Measurements from ENCODE around the gene TRIM16.
"Not testable (repeated sequence)": the region's sequence is repeated elsewhere in the genome, so short reads cannot be mapped to it uniquely, and the experiment has no call there.

- TF ChIP-seq EZH2 (optimal IDR thresholded peaks at IDR 0.05; ENCODE audit: low read depth, low read length); EZH2phosphoT487 (IDR thresholded peaks at IDR 0.05; ENCODE audit: low read length): not testable (repeated sequence)
- TF ChIP-seq, protein P1, sequence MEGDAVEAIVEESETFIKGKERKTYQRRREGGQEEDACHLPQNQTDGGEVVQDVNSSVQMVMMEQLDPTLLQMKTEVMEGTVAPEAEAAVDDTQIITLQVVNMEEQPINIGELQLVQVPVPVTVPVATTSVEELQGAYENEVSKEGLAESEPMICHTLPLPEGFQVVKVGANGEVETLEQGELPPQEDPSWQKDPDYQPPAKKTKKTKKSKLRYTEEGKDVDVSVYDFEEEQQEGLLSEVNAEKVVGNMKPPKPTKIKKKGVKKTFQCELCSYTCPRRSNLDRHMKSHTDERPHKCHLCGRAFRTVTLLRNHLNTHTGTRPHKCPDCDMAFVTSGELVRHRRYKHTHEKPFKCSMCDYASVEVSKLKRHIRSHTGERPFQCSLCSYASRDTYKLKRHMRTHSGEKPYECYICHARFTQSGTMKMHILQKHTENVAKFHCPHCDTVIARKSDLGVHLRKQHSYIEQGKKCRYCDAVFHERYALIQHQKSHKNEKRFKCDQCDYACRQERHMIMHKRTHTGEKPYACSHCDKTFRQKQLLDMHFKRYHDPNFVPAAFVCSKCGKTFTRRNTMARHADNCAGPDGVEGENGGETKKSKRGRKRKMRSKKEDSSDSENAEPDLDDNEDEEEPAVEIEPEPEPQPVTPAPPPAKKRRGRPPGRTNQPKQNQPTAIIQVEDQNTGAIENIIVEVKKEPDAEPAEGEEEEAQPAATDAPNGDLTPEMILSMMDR (IDR thresholded peaks at IDR 0.05; ENCODE audit: low read length), result not testable (repeated sequence)
Measured at GRCh38 chr17:15708879-15709278, 24.8 kb upstream of the TRIM16 start.
